GM12864 (cell line): Measurements from ENCODE around the gene OR9I1.

Experiments used
- DNase-seq: peaks from one replicate; pipeline ENCODE4 v3.0.0-alpha.2; 2011; ENCODE audit warnings: low read depth
- H3K4me3 ChIP-seq: 2 replicates; pipeline ENCODE4 v1.5.1; 2011; ENCODE audit warnings: mild to moderate bottlenecking, low read depth, low read length, control low read depth
- CTCF ChIP-seq: IDR thresholded peaks from 2 replicates; pipeline ENCODE4 v1.5.1; 2011; ENCODE audit warnings: low read depth, mild to moderate bottlenecking, moderate library complexity, low read length, control low read depth, inconsistent platforms; ENCODE audit errors: missing control alignments

Gene OR9I1

GRCh38 chr11:58070585-58070984 lies 54.7 kb downstream of the OR9I1 start:
- no peak overlapping the region for H3K4me3 ChIP-seq
- TF ChIP-seq CTCF: no peak
- DNase-seq: no peak

DNA sequence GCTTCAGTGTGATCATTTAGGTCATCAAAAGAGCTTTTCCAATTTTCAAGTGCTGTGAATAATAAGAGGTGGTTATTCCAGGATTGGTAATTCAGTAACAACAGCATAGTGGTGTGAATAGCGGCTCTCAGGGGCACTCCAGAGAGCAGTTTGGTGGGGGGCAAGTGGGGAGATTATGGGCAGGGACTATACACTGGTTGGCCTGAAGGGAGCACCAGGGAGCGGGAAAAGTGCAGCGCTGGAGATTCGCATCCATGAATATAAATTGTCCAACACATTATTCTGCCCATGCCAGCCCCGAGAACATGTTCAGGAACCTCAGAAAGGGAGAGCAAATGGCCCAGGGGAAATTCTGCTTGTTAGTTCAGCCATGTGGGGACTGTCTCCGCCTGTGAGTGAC lies 56.7 kb downstream of the OR9I1 start:
- H3K4me3 ChIP-seq: no peak overlapping the region
- no peak for TF ChIP-seq CTCF
- no peak for DNase-seq

DNA sequence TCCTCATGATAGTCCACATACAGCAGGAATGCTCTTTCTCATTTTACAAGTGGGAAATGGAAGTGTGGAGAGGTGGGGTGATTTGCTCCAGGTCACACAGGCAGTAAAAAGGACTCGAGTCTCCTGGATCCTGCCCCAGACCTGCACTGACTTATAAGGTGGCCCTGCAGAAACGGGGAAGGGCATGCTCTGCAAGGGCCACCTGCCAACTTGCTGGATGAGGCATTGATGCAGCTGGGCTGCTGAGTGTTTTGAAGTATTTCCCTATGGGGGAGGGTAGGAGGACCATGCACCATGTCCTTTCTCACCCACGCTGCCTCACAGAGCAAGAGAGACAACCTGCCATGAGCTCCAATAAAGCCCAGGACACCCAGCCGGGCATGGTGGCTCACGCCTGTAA lies 57.6 kb downstream of the OR9I1 start:
- TF ChIP-seq CTCF: no peak
- no peak for DNase-seq
- no peak overlapping the region for H3K4me3 ChIP-seq
